ENCODE data around the gene INSRR. TPM values are rescaled to one million over a fixed set of nuclear protein-coding genes. Genes with fewer than 3 reads are reported as not detected.

The INSRR gene
- total and polyA plus RNA-seq, 8 donors = 0.03 to 0.06 (median 0.04) TPM; not detected in 4

DNA sequence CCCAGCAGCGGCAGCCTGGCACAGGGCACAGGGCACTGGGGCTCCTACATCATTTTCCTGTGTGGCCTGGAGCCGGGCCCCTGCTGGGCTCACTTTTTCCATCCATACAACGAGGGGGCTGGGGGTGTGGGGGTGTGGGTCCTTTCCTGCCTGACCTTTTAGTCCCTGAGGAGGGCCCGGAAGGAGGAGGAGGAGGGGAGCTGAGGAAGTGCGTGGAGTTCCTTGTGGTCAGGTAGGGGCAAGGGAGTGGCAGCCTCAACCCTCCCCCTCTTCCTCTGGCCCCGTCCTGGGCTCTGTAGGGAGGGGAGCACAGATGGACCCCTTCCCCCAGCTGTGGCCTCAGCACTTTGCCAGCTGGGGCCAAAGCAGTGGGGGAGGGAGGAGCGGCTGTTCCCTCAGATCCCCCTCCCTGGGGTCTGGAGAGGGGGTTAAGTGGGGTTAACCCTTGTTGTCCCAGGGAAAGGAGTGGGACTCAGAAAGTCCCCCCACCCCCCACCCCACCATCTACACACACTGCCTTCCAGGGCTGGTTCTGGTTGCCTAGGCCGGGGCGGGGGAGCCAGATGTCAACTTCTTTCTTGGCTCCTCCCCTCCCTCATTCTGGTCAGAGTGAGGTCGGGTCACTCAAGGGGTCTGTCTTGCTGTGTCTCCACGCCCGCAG, 7.5 kb upstream of the INSRR start:
- H3K4me3 ChIP-seq = no peak overlapping the region
- H3K9me3 ChIP-seq = no peaks in the 10 kb centered on the region
- ATAC-seq (no peak), DNase-seq (no peak)
- H3K4me1 ChIP-seq = no peaks in the 10 kb centered on the region
- peaks cover 11 to 66% of the 10 kb centered on the region in 2 donors for H3K27me3 ChIP-seq
- no peaks in the 10 kb centered on the region for H3K36me3 ChIP-seq
- no peak overlapping the region for H3K27ac ChIP-seq
- TF ChIP-seq, protein P1, sequence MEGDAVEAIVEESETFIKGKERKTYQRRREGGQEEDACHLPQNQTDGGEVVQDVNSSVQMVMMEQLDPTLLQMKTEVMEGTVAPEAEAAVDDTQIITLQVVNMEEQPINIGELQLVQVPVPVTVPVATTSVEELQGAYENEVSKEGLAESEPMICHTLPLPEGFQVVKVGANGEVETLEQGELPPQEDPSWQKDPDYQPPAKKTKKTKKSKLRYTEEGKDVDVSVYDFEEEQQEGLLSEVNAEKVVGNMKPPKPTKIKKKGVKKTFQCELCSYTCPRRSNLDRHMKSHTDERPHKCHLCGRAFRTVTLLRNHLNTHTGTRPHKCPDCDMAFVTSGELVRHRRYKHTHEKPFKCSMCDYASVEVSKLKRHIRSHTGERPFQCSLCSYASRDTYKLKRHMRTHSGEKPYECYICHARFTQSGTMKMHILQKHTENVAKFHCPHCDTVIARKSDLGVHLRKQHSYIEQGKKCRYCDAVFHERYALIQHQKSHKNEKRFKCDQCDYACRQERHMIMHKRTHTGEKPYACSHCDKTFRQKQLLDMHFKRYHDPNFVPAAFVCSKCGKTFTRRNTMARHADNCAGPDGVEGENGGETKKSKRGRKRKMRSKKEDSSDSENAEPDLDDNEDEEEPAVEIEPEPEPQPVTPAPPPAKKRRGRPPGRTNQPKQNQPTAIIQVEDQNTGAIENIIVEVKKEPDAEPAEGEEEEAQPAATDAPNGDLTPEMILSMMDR (IDR thresholded peaks at IDR 0.05) = no peak
- intact Hi-C loops (cut with DNase I) = no loop called here

DNA sequence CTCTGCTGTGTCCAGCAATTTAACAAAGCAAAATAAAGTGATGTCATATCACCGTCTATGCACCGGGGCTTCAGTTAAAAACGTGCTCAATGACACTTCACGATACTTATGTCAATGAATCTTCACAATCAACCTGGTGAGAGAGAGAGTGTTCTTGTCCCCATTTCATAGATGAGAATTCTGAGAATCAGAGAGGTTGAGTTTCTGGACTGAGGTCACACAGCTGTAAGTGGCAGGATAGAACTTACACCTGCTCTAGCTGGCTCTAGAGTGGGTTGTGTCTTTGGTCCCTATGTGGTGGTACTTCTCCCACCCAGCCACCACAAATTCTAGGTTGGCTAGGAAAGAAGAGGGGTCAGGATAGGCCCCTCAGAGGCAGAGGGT, 6.9 kb upstream of the INSRR start:
- Histone ChIP-seq H3K27ac (no peak overlapping the region), H3K4me1 (peaks cover 3 to 5% of the 10 kb centered on the region in 2 donors), H3K36me3 (no peaks in the 10 kb centered on the region), H3K9me3 (no peaks in the 10 kb centered on the region), H3K4me3 (no peak overlapping the region), H3K27me3 (peaks cover 16 to 71% of the 10 kb centered on the region in 2 donors)
- ATAC-seq = no peak
- intact Hi-C loops (cut with DNase I) = no loop called here
- TF ChIP-seq, protein P1 (IDR thresholded peaks at IDR 0.05) = no peak
- DNase-seq = no peak

DNA sequence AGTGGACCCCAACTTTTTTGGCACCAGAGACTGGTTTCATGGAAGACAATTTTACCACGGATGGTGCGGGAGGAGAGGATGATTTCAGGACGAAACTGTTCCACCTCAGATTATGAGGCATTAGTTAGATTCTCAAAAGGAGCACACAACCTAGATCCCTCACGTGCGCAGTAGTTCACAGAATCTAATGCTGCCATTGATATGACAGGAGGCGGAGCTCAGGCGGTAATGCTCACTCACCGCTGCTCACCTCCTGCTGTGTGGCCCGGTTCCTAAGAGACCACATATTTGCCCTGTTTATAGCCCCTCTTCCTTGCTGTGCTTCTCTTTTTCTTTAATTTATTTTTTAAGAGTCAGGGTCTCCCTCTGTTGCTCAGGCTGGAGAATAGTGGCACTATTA, 6.3 kb upstream of the INSRR start:
- Histone ChIP-seq H3K27me3 (peaks cover 22 to 77% of the 10 kb centered on the region in 2 donors), H3K4me1 (peaks cover 9 to 11% of the 10 kb centered on the region in 2 donors), H3K36me3 (no peaks in the 10 kb centered on the region), H3K27ac (no peak overlapping the region), H3K9me3 (no peaks in the 10 kb centered on the region), H3K4me3 (no peak overlapping the region)
- intact Hi-C loops (cut with DNase I) = no loop called here
- ATAC-seq (no peak), DNase-seq (no peak)
- TF ChIP-seq, protein P1 (IDR thresholded peaks at IDR 0.05) = no peak

DNA sequence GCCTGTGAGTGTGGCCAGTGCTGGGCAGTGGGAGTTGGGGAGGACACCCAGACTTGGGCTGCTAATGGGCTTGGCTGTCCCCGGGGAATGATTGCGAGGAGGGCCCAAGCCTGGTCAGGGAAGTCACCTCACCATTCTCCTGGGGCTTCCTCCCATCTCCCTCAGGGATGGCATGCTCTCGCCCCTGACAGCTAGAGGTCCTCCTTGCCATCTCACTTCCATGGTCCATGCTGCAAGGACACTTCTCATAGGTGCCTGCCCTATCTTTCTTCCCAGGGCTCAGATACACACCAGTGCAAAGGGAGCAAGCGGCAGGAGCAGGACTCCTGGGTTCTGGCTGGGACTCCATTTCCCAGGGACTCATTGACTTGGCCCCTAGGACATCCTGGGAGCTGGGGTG, 5.9 kb upstream of the INSRR start:
- Histone ChIP-seq H3K27ac (no peak overlapping the region), H3K4me1 (peaks cover 14 to 16% of the 10 kb centered on the region in 2 donors), H3K4me3 (no peak overlapping the region), H3K36me3 (no peaks in the 10 kb centered on the region), H3K27me3 (peaks cover 27 to 81% of the 10 kb centered on the region in 2 donors), H3K9me3 (no peaks in the 10 kb centered on the region)
- DNase-seq (no peak), ATAC-seq (no peak)
- TF ChIP-seq, protein P1 (IDR thresholded peaks at IDR 0.05) = no peak
- intact Hi-C loops (cut with DNase I) = loop anchor here in 1 of 2 donors (5.0 kb wide), 1 partner anchor 67 kb away; no protein-coding TSS in a partner anchor

DNA sequence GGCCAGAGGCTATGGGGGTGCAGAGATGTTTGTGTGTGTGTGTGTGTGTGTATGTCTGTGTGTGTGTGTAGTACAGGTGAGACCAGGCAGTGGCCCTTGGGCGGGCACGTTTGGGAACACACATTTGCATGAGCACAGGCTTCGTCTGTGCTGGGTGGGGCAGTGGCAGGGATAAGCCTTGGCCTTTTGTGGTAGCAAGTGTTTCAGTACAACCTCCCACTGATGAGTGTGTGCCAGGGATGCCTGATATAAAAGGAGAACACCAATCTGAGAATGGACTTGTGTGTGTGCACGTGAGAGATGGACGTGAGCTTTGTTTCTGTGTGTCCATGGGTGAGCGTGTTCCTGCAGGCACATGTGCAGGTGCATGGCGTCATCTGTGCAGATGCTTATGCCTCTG, 4.7 kb upstream of the INSRR start:
- H3K9me3 ChIP-seq = no peaks in the 10 kb centered on the region
- H3K27ac ChIP-seq = no peak overlapping the region
- intact Hi-C loops (cut with DNase I) = loop anchor here in 1 of 2 donors (5.0 kb wide), 1 partner anchor 66 kb away; no protein-coding TSS in a partner anchor
- no peak for ATAC-seq
- TF ChIP-seq, protein P1 (IDR thresholded peaks at IDR 0.05) = no peak
- DNase-seq = no peak
- no peak overlapping the region for H3K4me3 ChIP-seq
- H3K4me1 ChIP-seq = peaks cover 15 to 24% of the 10 kb centered on the region in 2 donors
- peaks cover 38 to 93% of the 10 kb centered on the region in 2 donors for H3K27me3 ChIP-seq
- H3K36me3 ChIP-seq = no peaks in the 10 kb centered on the region
